SK-N-SH (cell line): ENCODE results near the gene MPV17. TPM values are rescaled to one million over a fixed set of nuclear protein-coding genes. Genes with fewer than 3 reads are reported as not detected.

Source experiments
- CTCF ChIA-PET: fragments of 300-600, 350-600 bp; formaldehyde crosslinking; extraction: SDS; loops from one replicate; lab custom pipeline; 2021; lab: Yijun Ruan, JAX
- POLR2A ChIA-PET: fragments of 350-600 bp; sonication (Branson Sonifier 250); formaldehyde crosslinking; extraction: SDS; loops from one replicate; lab custom pipeline; 2020; ENCODE audit warnings: antibody characterized with exemption, inconsistent platforms; lab: Yijun Ruan, JAX
- DNase-seq: peaks from one replicate; pipeline ENCODE4 v3.0.0; 2012
- H2AFZ ChIP-seq: fragments of 200-600 bp; sonication (generic); 2 replicates; pipeline ENCODE4 v1.8.1; 2016; ENCODE audit warnings: antibody characterized with exemption, mild to moderate bottlenecking, low read depth
- H3F3A ChIP-seq: fragments of 200-600 bp; sonication (generic); replicated peaks from 2 replicates; pipeline ENCODE3; 2016; ENCODE audit warnings: antibody characterized with exemption, mild to moderate bottlenecking; ENCODE audit not compliant: insufficient read depth
- H3K27ac ChIP-seq, 2 experiments: fragments of 200-500 bp in 1 of 2; fragments of 200-600 bp in 1 of 2; sonication (Bioruptor generic) in 1 of 2; sonication (generic), shearing (Covaris generic) in 1 of 2; 2 replicates each; pipeline versions ENCODE4 v1.5.1 to v1.6.1; 2014 to 2016; ENCODE audit warnings: low read depth in 2 of 2, inconsistent platforms in 1 of 2, low read length in 1 of 2, mild to moderate bottlenecking in 1 of 2, mixed read lengths in 1 of 2
- H3K27me3 ChIP-seq: fragments of 200-600 bp; sonication (generic), shearing (Covaris generic); 2 replicates; pipeline ENCODE4 v1.6.1; 2016; ENCODE audit warnings: mixed run types; ENCODE audit not compliant: insufficient read depth
- H3K36me3 ChIP-seq, 2 experiments: fragments of 200-500 bp in 1 of 2; fragments of 200-600 bp in 1 of 2; sonication (Bioruptor generic) in 1 of 2; sonication (generic) in 1 of 2; replicated peaks in 1 of 2; 2 replicates each; pipeline versions ENCODE3 to v1.5.1; 2014 to 2016; ENCODE audit warnings: low read length in 1 of 2, mild to moderate bottlenecking in 1 of 2; ENCODE audit not compliant: insufficient read depth in 2 of 2, control insufficient read depth in 1 of 2
- H3K4me1 ChIP-seq, 2 experiments: fragments of 200-500 bp in 1 of 2; fragments of 200-600 bp in 1 of 2; sonication (Bioruptor generic) in 1 of 2; sonication (generic), shearing (Covaris generic) in 1 of 2; 2 replicates each; pipeline versions ENCODE4 v1.5.1 to v1.6.1; 2014 to 2016; ENCODE audit warnings: low read depth in 1 of 2, low read length in 1 of 2, mixed run types in 1 of 2; ENCODE audit not compliant: insufficient read depth in 2 of 2, control insufficient read depth in 1 of 2
- H3K4me2 ChIP-seq: fragments of 200-600 bp; sonication (generic), shearing (Covaris generic); 2 replicates; pipeline ENCODE4 v1.6.1; 2017; ENCODE audit warnings: mixed run types
- H3K4me3 ChIP-seq, 2 experiments: fragments of 200-500 bp in 1 of 2; fragments of 200-600 bp in 1 of 2; sonication (Bioruptor generic) in 1 of 2; sonication (generic), shearing (Covaris generic) in 1 of 2; 2 replicates each; pipeline versions ENCODE4 v1.5.1 to v1.8.1; 2014 to 2016; ENCODE audit warnings: low read depth in 2 of 2, inconsistent platforms in 1 of 2, low read length in 1 of 2, mild to moderate bottlenecking in 1 of 2, mixed read lengths in 1 of 2, moderate library complexity in 1 of 2
- H3K79me2 ChIP-seq: fragments of 200-600 bp; sonication (generic); 2 replicates; pipeline ENCODE4 v1.8.1; 2017; ENCODE audit warnings: mild to moderate bottlenecking; ENCODE audit not compliant: insufficient read depth
- H3K9ac ChIP-seq: fragments of 200-600 bp; sonication (generic); 2 replicates; pipeline ENCODE4 v1.6.1; 2017; ENCODE audit warnings: mixed run types
- H3K9me2 ChIP-seq: fragments of 200-600 bp; sonication (generic); 2 replicates; pipeline ENCODE4 v1.6.1; 2017; ENCODE audit warnings: mixed run types
- H3K9me3 ChIP-seq: fragments of 200-600 bp; sonication (generic); 2 replicates; pipeline ENCODE4 v1.6.1; 2017; ENCODE audit warnings: mixed run types, mild to moderate bottlenecking, moderate library complexity
- H4K20me1 ChIP-seq: fragments of 200-600 bp; sonication (generic); 2 replicates; pipeline ENCODE4 v1.6.1; 2017; ENCODE audit warnings: mild to moderate bottlenecking, mixed run types; ENCODE audit not compliant: insufficient read depth
- GATA2 ChIP-seq: sonication (generic); formaldehyde crosslinking; IDR thresholded peaks from 2 replicates; pipeline ENCODE4 v1.5.0; 2020; ENCODE audit warnings: mild to moderate bottlenecking, missing genetic modification reagents
- IRF3 ChIP-seq: fragments of 150-350 bp; IDR thresholded peaks from 2 replicates; pipeline ENCODE4 v1.6.1; 2016; ENCODE audit warnings: mild to moderate bottlenecking, low read depth, low read length
- JUND ChIP-seq: IDR thresholded peaks from 2 replicates; pipeline ENCODE4 v1.4.0; 2012
- MAX ChIP-seq: IDR thresholded peaks from 2 replicates; pipeline ENCODE4 v1.4.0; 2012; ENCODE audit warnings: low read depth
- NFIC ChIP-seq: IDR thresholded peaks from 2 replicates; pipeline ENCODE4 v1.4.0; 2012; ENCODE audit warnings: borderline replicate concordance
- NRF1 ChIP-seq: IDR thresholded peaks from 2 replicates; pipeline ENCODE4 v1.6.1; 2012; ENCODE audit warnings: low read depth, mild to moderate bottlenecking, low read length
- RCOR1 ChIP-seq: fragments of 150-350 bp; IDR thresholded peaks from 2 replicates; pipeline ENCODE4 v1.6.1; 2017; ENCODE audit warnings: antibody characterized with exemption, low read length
- RFX5 ChIP-seq: IDR thresholded peaks from 2 replicates; pipeline ENCODE4 v1.6.1; 2012; ENCODE audit warnings: mild to moderate bottlenecking, improper control_type of control experiment, low read length
- RXRA ChIP-seq: IDR thresholded peaks from 2 replicates; pipeline ENCODE4 v1.4.0; 2012; ENCODE audit warnings: low read depth, mild to moderate bottlenecking, borderline replicate concordance
- SMC3 ChIP-seq: IDR thresholded peaks from 2 replicates; pipeline ENCODE4 v1.6.1; 2012; ENCODE audit warnings: low read depth, low read length, improper control_type of control experiment
- TCF12 ChIP-seq: IDR thresholded peaks from 2 replicates; pipeline ENCODE4 v1.4.0; 2012
- TEAD4 ChIP-seq: IDR thresholded peaks from 2 replicates; pipeline ENCODE4 v1.4.0; 2012; ENCODE audit warnings: mild to moderate bottlenecking, borderline replicate concordance; ENCODE audit not compliant: insufficient read depth
- USF2 ChIP-seq: fragments of 150-350 bp; IDR thresholded peaks from 2 replicates; pipeline ENCODE4 v1.6.1; 2017; ENCODE audit warnings: antibody characterized with exemption, low read length, low read depth, borderline replicate concordance
- ZBTB33 ChIP-seq: IDR thresholded peaks from 2 replicates; pipeline ENCODE4 v1.4.0; 2012; ENCODE audit warnings: low read depth, borderline replicate concordance
- WGBS: methylation state at CpG from one replicate; pipeline ENCODE4 v1.1.6; 2017; ENCODE audit warnings: low lambda C conversion rate; 5-methylcytosine and 5-hydroxymethylcytosine counted together
- polyA plus RNA-seq, 3 experiments: library from polyadenylated mRNA; depleted of rRNA; stranded (reverse); fragments of >200 nt; gene quantifications; 2 replicates each; pipeline ENCODE4 v1.2.3, GENCODE V29; 2012

The MPV17 gene
- polyA plus RNA-seq, 1 of the 3 experiments (the other 2 are of a cell fraction) = 255 TPM

- CTCF ChIA-PET = interaction anchor here (2.2 kb wide), 1 partner anchor 84 kb away, joined by 7 read pairs; no protein-coding TSS in a partner anchor
- H3K9me2 ChIP-seq = no peaks in the 10 kb centered on the region
- peaks cover 4% of the 10 kb centered on the region; the same call in 1 of the 2 replicates for H4K20me1 ChIP-seq
- peaks cover 22% of the 10 kb centered on the region for H3F3A ChIP-seq
- H3K36me3 ChIP-seq = peaks cover 44% of the 10 kb centered on the region in 2 experiments
- no peaks in the 10 kb centered on the region for H3K9me3 ChIP-seq
- no peak for DNase-seq
- H2AFZ ChIP-seq = no peak overlapping the region
- H3K79me2 ChIP-seq = peaks cover 37% of the 10 kb centered on the region
- TF ChIP-seq JUND (no peak), TEAD4 (no peak), MAX (no peak), RXRA (no peak), SMC3 (no peak), TCF12 (no peak), NRF1 (no peak), NFIC (no peak), USF2 (no peak), RFX5 (no peak), IRF3 (no peak), RCOR1 (no peak), GATA2 (CRISPR knock-in tag) (no peak), ZBTB33 (no peak)
- no peaks in the 10 kb centered on the region for H3K27me3 ChIP-seq
- POLR2A ChIA-PET = interaction anchor here (0.6 kb wide), 1 partner anchor 34 kb away, joined by 3 read pairs; no protein-coding TSS in a partner anchor
- H3K27ac ChIP-seq = no peak overlapping the region
- H3K9ac ChIP-seq = no peak overlapping the region
- WGBS = 98% methylated on average over 2 of the region's 2 CpGs
- H3K4me3 ChIP-seq = no peak overlapping the region
- peaks cover 0 to 3% of the 10 kb centered on the region in 2 experiments; a peak in 2 of 4 replicates for H3K4me1 ChIP-seq
- no peak overlapping the region for H3K4me2 ChIP-seq
These were observed 41.0 kb upstream of the MPV17 start for GRCh38 chr2:27363933-27364332.
